Dedifferentiated amniotic fluid mesenchymal stem cell (primary cell): ENCODE data around the gene ATOH8.
"Not testable (repeated sequence)": the region's sequence is repeated elsewhere in the genome, so short reads cannot be mapped to it uniquely, and the experiment has no call there.

Experiments used
- DNase-seq: peaks from one replicate; pipeline ENCODE4 v3.0.0-alpha.2; 2016; ENCODE audit errors: extremely low spot score

The ATOH8 gene, protein sequence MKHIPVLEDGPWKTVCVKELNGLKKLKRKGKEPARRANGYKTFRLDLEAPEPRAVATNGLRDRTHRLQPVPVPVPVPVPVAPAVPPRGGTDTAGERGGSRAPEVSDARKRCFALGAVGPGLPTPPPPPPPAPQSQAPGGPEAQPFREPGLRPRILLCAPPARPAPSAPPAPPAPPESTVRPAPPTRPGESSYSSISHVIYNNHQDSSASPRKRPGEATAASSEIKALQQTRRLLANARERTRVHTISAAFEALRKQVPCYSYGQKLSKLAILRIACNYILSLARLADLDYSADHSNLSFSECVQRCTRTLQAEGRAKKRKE

DNA sequence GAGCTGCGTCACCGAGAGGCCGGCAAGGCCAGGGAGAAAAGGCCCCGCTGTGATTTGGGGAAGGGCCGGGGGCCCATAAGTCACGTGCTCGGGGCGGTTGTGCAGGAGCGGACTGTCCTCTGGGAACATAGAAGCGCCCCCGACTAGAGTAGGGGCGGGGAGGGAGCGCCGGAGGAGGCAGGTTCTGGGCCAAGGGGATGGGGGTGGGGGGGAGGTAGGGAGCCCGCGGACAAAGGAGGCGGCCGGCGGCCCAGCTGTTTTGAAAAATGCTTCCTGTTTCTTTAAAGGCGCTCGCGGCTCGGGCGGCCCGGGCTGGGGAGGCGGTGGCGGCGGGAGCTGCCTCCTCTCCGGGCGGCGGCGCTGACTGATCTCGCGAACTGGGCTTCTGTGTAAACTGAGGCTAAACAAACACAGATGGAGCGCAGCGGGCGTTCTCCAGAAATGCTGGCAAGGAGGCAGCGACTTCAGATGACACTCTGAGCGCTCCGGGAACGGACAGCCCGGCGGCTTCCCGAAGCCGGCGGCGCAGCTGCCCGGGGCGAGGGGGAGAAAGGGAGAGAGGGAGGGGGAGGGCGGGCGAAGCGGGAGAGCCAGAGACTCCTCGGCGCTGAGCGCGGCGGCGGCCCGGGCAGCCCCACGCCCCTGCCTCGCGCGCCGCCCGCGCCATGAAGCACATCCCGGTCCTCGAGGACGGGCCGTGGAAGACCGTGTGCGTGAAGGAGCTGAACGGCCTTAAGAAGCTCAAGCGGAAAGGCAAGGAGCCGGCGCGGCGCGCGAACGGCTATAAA is at the start of gene ATOH8:
TSS of gene ATOH8 (plus strand) at position 467 of the 788 bp plus-strand sequence. CDS start at position 666, 199 bp downstream.
- peak; percentile 31 for DNase-seq

DNA sequence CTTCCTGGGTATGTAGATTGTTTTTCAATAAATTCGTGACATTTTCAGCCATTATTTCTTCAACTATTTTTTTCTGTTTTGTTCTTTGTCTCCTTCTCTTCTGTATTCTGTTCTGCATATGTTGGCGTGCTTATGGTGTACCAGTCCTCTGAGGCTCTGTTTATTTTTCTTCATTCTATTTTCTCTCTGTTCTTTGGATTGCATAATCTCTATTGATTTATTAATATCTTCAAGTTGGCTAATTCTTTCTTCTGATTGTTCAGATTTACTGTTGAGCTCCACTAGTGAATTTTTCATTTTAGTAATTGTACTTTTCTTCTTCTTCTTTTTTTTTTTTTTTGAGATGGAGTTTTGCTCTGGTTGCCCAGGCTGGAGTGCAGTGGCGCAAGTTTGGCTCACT is 49.8 kb upstream of the ATOH8 start:
- DNase-seq = no peak

DNA sequence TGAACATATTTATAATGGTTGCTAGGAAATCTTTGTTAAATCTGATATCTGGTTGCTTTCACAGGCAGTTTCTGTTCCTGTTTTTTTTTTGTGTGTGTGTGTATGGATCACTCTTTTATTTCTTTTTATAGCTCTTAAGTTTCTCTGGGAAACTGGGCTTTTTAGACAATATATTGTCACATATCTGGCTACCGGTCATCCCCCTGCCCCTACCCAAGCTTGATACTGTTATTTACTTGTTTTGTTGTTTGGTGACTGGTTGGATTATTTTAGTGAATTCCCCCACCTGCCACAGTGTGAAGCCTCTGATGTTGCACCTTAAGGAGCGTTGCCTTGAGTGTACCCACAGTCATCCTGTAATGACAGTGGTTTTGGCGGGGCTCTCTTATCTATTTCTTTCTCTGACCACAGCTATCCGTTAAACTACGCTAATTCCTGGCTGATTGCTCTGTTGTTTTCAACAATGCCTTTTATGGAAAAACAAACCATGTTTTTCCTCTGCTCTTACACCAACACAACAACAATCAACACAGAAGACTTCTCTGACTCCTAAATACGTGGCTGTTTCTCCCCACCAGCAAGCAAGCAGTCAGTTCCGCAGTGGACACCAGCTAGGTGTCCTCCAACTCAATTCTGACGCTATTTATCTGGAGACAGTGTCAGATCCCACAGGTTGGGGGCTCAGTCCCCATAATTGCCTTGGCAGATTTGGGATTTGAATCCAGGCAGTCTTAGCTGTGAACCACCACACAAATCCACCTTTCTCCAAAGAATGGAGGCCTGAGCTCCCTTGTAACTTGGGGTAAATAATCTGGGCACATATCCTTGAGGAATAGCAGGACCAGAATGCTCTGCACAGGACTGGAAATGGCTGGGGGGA is 48.8 kb upstream of the ATOH8 start:
- DNase-seq = no peak

DNA sequence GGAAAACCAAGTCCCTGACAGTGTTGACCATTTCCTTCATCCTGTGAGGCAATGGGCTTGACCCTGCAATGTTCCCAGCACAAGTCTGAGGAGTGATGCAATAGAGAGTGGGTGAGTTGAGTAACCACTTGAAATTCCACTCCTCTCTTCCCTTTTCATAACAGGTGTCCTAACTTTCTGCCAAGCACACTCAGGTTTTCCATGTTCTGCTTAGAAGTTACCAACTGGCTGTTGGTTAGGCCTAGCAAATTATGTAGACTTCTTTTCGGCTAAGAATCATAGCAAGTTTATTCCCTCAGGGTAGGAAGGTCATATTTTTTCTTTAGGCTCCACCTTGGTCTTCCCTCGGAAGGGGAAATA is 48.1 kb upstream of the ATOH8 start:
- peak; percentile 81 for DNase-seq

GRCh38 chr2:85706063-85706462 is 47.7 kb upstream of the ATOH8 start:
- DNase-seq = no peak

- no peak for DNase-seq
Observed at GRCh38 chr2:85706599-85707296, 47.0 kb upstream of the ATOH8 start.

DNA sequence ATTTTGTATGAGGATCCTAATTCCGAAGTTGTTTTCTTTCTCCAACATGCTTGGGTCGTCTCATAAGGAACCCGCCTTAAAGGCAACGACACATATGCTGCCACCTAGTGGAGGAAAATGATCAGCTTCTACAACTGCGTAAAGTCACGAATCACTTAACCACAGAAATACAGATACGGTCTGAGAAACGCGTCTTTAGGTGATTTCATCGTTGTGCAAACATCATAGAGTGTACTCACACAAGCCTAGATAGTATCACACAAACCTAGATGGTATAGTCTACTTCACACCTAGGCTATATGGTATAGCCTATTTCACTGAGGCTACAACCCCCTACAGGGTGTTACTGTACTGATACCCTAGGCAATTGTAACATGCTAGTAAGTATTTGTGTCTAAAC is 46.5 kb upstream of the ATOH8 start:
- DNase-seq = peak; percentile 90

- DNase-seq = no peak
Observed at GRCh38 chr2:85708641-85709040, 45.1 kb upstream of the ATOH8 start.

GRCh38 chr2:85709401-85709811 is 44.4 kb upstream of the ATOH8 start:
- no peak for DNase-seq

GRCh38 chr2:85710687-85711577 is 42.9 kb upstream of the ATOH8 start:
- no peak for DNase-seq

GRCh38 chr2:85711578-85712060 is 42.2 kb upstream of the ATOH8 start:
- no peak for DNase-seq

DNA sequence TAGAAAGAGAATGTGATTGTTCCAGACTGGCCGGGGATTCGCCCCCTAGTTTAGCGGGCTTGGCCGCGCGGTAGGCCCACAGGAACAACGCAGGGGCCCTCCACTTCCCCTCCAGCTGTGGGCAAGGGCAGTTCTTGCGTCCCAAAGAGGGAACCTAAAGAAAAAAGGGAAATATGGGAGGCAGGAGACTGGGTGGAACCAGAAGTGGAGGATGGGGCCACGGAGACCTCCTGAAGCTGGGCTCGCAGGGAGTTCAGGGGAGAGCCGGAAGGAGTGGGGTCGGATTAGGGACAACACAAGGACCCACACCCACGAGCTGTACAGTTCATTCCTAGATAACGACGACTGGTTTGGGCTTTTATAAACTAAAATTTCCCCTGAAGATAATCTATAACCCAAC is 41.5 kb upstream of the ATOH8 start:
- no peak for DNase-seq

GRCh38 chr2:85712849-85713612 is 40.8 kb upstream of the ATOH8 start:
- DNase-seq = no peak

GRCh38 chr2:85713836-85714235 is 40.0 kb upstream of the ATOH8 start:
- no peak for DNase-seq

DNA sequence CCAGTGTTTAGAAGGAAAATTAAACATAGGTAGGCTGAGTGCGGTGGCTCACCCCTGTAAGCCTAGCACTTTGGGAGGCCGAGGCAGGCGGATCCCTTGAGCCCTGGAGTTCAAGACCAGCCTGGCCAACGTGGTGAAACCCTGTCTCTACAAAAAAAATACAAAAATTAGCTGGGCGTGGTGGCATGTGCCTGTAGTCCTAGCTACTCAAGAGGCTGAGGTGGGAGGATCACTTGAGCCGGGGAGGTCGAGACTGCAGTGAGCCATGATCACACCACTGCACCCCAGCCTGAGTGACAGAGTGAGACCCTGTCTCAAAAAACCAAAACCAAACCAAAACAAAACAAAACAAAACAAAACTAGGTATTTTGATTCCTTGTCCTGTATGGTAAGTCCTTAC is 39.4 kb upstream of the ATOH8 start:
- DNase-seq = not testable (repeated sequence)

DNA sequence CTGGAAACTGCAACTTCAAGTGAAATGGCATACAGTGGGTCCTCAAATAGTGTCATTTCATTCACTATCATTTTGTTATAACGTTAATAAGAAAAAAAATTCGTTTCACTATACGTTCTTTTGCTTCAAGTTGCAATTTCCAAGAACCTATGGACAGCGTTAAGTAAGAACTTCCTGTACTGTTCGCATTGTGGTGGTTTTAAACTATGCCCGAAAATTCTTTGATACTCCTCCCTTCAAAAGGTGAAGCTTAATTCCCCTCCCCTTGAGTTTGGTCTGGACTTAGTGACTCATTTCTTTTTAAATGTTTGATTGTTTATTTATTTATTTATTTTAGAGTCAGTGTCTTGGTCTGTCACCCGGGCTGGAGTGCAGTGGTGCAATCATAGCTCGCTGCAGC is 39.0 kb upstream of the ATOH8 start:
- no peak for DNase-seq

GRCh38 chr2:85716346-85716914 is 37.4 kb upstream of the ATOH8 start:
- DNase-seq = no peak

GRCh38 chr2:85717308-85718008 is 36.3 kb upstream of the ATOH8 start:
- peak; percentile 82 for DNase-seq

DNA sequence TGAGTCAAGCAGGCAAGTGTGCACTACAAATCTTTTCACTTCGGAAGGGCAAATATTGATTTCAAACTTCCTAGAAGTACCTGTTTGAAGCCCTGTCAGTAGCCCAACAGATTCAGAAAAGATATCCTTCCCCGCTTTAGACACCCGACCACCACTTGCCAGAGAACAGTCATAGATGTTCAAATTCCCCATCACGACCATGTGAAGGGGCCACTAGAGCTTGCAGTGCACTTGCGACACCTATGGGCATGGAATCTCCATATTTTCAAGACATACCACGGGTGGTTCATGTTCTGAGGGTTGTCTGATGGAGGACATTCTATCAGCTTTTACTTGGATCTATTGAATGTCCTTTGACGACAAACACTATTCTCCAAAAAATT is 35.8 kb upstream of the ATOH8 start:
- DNase-seq = no peak
